A549 treated with DMSO at 1 μM for 4 hours (cell line): ENCODE results near the gene TTC3. TPM values are rescaled to one million over a fixed set of nuclear protein-coding genes. Genes with fewer than 3 reads are reported as not detected.

ENCODE experiments used
- total RNA-seq: library from RNA; stranded (reverse); fragments of 200-300 nt; extraction: Qiagen RNA extraction; gene quantifications from 5 replicates; pipeline ENCODE4 v1.2.3, GENCODE V29; 2022; ENCODE audit warnings: low read depth

The TTC3 gene
- 29.5 to 43.2 TPM (median 35.3 TPM) in 5 replicates for total RNA-seq

GRCh38 chr21:37072988-37073416 lies at the start of gene TTC3, which contains the start of gene PIGP:
Gene TTC3, plus strand, starts transcription at chr21:37073254. Its CDS starts 14,004 bp downstream, at chr21:37087258.
Gene PIGP, minus strand, starts transcription at chr21:37073071. Its CDS starts 556 bp downstream, at chr21:37072515.

Other genes starting within 250 kb of the TTC3 start
- 5.5 to 8.8 TPM (median 8.1 TPM) in 5 replicates for gene HLCS, start 106.6 kb upstream of the TTC3 start, total RNA-seq
- gene RIPPLY3, start 66.6 kb upstream of the TTC3 start, total RNA-seq: 0.38 to 0.93 TPM (median 0.70 TPM) in 5 replicates
- 11.8 to 18.2 TPM (median 16.9 TPM) in 5 replicates for gene PIGP, start 183 bp upstream of the TTC3 start, total RNA-seq
- 25.5 to 33.2 TPM (median 29.2 TPM) in 5 replicates for gene VPS26C, start 194.1 kb downstream of the TTC3 start, total RNA-seq